ENCODE data around the gene SRP68.

DNA sequence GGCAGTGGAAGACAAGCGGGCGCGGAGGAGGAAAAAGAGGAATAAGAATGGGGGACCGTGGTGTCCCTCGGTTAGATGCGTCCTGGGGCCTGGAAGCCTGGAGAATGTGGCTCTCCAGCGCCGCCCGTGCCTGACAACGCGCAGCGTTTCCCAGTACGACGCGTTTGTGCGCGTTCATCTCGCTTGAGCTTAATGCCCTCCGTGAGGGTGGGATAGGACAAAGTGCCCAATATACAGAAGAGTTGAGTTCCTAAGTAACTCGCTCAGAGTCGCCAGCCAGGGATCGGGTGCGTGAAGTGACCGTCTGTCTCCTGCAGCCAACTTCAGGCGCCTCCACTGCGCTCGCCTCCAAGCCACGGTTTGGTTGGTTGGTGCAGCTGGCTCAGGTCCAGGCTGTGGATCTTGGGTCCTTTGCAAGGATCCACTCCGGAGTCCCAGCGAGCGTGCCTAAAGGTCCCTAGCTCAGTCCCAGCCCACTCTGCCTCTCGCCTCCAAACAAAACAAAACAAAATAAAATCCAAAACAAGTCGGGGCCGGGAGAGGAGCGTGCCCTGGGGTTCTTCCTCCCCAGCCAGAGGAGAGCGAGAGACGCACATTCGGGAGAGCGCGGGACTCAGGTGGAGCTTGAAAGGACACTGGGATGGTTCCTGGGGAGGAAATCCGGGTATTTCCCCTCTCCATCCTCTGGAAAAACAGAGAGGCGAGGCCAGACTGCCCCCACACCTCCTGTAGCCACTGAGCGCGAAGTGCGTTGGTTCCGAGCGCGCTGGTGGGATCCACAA, 3.2 kb upstream of the SRP68 start:
- TF ChIP-seq, protein P1, sequence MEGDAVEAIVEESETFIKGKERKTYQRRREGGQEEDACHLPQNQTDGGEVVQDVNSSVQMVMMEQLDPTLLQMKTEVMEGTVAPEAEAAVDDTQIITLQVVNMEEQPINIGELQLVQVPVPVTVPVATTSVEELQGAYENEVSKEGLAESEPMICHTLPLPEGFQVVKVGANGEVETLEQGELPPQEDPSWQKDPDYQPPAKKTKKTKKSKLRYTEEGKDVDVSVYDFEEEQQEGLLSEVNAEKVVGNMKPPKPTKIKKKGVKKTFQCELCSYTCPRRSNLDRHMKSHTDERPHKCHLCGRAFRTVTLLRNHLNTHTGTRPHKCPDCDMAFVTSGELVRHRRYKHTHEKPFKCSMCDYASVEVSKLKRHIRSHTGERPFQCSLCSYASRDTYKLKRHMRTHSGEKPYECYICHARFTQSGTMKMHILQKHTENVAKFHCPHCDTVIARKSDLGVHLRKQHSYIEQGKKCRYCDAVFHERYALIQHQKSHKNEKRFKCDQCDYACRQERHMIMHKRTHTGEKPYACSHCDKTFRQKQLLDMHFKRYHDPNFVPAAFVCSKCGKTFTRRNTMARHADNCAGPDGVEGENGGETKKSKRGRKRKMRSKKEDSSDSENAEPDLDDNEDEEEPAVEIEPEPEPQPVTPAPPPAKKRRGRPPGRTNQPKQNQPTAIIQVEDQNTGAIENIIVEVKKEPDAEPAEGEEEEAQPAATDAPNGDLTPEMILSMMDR (conservative IDR thresholded peaks at IDR 0.05): no peak
- TF ChIP-seq ZFX (IDR thresholded peaks at IDR 0.05): no peak
